GM12865 (cell line): ENCODE results near the gene FHIP1B.
"Not testable (repeated sequence)": the region's sequence is repeated elsewhere in the genome, so short reads cannot be mapped to it uniquely, and the experiment has no call there.

Source experiments
- DNase-seq: peaks from one replicate; pipeline ENCODE4 v3.0.0; 2010; ENCODE audit warnings: low read depth
- H3K4me3 ChIP-seq: 2 replicates; pipeline ENCODE4 v1.5.1; 2011; ENCODE audit warnings: mild to moderate bottlenecking, low read depth, low read length, control low read depth
- TF ChIP-seq, protein P1 (sequence below): IDR thresholded peaks from 2 replicates; pipeline ENCODE4 v1.5.1; 2011; ENCODE audit warnings: low read length, control low read depth, low read depth, inconsistent platforms; ENCODE audit not compliant: insufficient read depth; ENCODE audit errors: missing control alignments

Gene FHIP1B

DNA sequence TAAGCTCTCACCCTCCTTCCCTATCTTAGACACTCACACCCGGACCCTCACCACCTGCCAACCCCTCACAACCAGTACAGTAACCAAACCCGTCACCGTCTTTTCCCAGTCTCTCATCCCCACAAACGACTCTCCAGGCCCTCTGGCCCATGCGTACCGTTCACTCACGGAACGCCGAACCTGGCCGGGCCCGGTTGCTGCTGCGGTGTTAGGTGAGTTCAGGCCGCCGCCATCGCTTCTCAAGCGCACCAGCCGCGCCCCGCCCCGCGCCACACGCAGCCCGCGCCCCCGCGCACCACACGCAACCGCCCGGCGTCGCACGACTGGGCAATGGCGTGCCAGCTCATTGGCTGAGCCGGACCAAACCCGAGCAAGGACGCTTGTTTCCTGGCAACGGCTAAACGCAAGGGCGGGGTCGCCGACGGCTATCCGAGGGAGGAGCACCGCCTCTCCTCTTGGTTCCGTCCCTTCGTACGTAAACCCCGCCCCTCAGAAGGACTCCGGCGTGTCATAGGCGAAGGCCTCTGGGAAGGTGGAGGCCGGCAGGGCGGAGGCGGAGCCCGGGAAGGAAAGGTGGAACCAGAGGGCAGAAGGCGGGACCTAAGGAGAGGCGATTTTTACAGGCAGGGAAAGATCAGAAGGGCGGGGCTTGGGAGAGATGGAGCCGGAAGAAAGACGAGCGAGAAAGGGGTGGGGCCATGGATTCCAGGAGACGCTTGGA, at the start of gene FHIP1B:
FHIP1B (minus strand) TSS at position 250 of the 721 bp plus-strand sequence. CDS start 10,120 bp downstream, outside the sequence.
- H3K4me3 ChIP-seq = peak within 1 kb of the TSS; percentile 94
- peak; percentile 100 for DNase-seq
- TF ChIP-seq, protein P1, sequence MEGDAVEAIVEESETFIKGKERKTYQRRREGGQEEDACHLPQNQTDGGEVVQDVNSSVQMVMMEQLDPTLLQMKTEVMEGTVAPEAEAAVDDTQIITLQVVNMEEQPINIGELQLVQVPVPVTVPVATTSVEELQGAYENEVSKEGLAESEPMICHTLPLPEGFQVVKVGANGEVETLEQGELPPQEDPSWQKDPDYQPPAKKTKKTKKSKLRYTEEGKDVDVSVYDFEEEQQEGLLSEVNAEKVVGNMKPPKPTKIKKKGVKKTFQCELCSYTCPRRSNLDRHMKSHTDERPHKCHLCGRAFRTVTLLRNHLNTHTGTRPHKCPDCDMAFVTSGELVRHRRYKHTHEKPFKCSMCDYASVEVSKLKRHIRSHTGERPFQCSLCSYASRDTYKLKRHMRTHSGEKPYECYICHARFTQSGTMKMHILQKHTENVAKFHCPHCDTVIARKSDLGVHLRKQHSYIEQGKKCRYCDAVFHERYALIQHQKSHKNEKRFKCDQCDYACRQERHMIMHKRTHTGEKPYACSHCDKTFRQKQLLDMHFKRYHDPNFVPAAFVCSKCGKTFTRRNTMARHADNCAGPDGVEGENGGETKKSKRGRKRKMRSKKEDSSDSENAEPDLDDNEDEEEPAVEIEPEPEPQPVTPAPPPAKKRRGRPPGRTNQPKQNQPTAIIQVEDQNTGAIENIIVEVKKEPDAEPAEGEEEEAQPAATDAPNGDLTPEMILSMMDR = no peak

DNA sequence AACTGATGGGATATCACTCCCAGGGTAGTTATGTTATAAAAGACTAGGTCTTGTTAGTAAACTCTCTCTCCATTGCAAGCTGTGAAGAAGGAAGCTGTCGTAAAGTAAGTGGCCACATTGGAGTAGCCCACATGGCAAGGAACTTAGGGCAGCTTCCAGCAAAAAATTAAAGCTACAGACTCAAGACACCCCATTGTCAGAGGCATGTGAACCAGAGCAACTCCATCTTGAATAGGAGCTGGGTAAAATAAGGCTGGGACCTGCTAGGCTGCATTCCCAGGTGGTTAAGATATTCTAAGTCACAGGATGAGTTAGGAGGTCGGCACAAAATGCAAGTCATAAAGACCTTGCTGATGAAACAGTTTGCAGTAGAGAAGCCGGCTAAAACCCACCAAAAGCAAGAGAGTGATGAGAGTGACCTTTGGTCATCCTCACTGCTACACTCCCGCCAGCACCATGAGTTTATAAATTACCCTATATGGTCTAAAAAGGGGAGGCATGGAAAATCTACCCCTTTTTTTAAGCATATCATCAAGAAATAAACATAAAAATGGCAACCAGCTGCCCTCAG, 49.1 kb upstream of the FHIP1B start:
- no peak overlapping the region for H3K4me3 ChIP-seq
- no peak for DNase-seq
- TF ChIP-seq, protein P1 = no peak

DNA sequence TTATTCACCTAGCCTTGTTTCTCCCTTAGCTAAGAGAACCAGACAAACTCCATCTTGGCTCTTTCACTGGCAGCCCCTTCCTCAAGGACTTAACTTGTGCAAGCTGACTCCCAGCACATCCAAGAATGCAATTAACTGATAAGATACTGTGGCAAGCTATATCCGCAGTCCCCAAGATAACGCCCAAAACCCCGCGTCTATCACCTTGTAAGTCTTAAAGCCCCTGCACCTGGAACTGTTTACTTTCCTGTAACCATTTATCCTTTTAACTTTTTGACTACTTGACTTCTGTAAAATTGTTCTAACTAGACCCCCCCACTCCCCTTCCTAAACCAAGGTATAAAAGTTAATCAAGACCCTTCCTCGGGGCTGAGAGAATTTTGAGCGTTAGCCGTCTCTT, 46.4 kb upstream of the FHIP1B start:
- not testable (repeated sequence) for H3K4me3 ChIP-seq, DNase-seq

DNA sequence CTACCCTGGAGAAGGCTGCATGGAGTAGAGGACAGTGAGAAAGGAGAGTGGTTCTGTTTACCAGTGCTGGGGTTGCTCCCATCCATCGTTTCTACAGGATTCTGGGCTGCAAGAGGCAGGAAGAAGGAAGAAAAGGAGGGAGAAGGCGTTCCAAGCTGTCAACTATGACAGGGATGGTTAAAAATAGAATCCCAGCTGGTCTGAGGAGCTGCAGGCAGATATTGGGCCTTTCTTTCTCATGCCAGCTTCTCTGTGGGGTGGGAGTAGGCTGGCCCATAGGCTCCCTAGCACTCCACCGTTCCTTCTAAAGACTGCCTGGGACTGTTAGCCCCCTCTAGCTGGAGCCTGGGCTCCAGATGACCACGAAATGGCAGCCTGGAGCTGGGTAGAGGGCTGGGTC, 38.8 kb upstream of the FHIP1B start:
- TF ChIP-seq, protein P1 = no peak
- no peak for DNase-seq
- no peak overlapping the region for H3K4me3 ChIP-seq

DNA sequence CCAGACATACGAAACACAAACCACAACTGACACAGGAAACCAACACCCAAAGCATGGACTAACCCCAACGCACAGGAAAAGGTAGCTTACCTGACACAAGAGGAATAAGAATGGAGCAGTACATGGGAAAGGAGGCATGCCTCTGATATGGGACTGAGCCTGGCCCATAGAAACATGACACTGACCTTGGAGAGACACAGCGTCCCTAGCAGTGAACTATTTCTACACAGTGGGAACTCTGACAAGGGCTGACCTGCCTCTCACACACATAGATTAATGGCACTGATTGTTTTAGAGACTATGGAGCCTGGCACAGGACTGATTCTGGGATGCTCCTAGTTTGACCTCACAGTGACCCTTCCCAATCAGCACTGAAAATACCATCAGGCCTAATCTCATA, 37.2 kb upstream of the FHIP1B start:
- TF ChIP-seq, protein P1 = no peak
- no peak for DNase-seq
- no peak overlapping the region for H3K4me3 ChIP-seq

DNA sequence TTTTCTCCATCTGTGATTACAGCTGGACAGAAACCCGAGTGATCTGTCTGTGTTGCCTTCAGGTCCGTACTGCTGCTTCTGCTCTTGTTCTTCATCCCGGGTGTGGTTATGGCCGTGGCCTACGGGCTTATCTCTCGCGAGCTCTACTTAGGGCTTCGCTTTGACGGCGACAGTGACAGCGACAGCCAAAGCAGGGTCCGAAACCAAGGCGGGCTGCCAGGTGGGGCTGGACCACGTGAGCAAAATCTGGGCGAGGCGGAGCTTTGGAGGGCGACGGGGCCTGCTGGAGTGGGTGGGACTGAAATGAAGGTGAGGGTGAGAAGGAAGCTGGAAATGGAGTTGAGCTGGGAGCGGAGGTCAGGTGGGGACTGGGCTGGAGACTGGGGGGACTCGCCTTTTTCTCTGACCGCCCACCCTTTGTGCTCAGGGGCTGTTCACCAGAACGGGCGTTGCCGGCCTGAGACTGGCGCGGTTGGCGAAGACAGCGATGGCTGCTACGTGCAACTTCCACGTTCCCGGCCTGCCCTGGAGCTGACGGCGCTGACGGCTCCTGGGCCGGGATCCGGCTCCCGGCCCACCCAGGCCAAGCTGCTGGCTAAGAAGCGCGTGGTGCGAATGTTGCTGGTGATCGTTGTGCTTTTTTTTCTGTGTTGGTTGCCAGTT, 36.3 kb upstream of the FHIP1B start:
- TF ChIP-seq, protein P1 = no peak
- no peak for DNase-seq
- no peak overlapping the region for H3K4me3 ChIP-seq

DNA sequence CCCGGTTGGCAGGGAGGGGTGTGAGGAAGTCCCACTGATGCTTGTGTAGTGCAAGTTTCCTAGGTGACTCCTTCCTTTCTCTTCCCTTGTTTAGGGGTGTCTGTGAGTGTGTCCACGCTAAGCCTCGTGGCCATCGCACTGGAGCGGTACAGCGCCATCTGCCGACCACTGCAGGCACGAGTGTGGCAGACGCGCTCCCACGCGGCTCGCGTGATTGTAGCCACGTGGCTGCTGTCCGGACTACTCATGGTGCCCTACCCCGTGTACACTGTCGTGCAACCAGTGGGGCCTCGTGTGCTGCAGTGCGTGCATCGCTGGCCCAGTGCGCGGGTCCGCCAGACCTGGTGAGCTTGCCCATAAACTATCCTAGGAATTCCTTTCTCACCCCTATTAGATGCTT, 35.6 kb upstream of the FHIP1B start:
- TF ChIP-seq, protein P1 = no peak
- no peak for DNase-seq
- H3K4me3 ChIP-seq = no peak overlapping the region
